Measurements from ENCODE around the gene ZC3H8.

Gene ZC3H8

DNA sequence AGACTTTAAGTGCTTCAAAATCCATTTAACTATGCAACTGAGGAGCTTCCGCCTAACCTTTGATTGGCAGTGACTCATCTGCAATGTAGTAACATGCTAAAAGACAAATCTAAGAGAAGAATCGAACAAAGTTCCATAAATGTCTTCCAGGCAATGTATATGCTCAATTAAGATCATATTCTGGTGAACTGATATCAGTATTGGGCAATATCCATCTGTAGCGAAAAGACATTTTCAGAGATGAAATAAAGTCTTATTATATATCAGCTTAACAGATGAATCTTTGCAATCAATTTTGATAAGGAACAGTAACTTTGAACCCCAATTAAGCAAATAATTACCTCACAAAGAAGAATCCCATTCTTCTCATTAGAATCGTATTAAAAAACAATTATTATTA is 11.6 kb downstream of the ZC3H8 start:
- Histone ChIP-seq H3K27ac (ENCODE audit: low read length) (no peak overlapping the region), H3K9me3 (ENCODE audit: insufficient read depth, low read length, severe bottlenecking) (no peaks in the 10 kb centered on the region), H3K27me3 (ENCODE audit: insufficient read depth, low read length, poor library complexity) (no peaks in the 10 kb centered on the region), H2AFZ (ENCODE audit: low read depth, low read length) (no peak overlapping the region), H3K9ac (ENCODE audit: low read depth, low read length) (no peak overlapping the region), H3K79me2 (ENCODE audit: insufficient read depth, low read length) (peaks cover 5% of the 10 kb centered on the region; the same call in 1 of the 2 replicates), H3K36me3 (ENCODE audit: insufficient read depth, low read length) (peaks cover 67% of the 10 kb centered on the region), H3K4me3 (ENCODE audit: low read depth in 1 of 2, low read length in 2 of 2) (no peak overlapping the region), H4K20me1 (ENCODE audit: insufficient read depth, low read length) (no peaks in the 10 kb centered on the region), H3K4me1 (ENCODE audit: insufficient read depth, low read length) (no peaks in the 10 kb centered on the region), H3K4me2 (ENCODE audit: insufficient read depth, low read length) (no peak overlapping the region)
- DNase-seq (no peak), ATAC-seq (ENCODE audit: insufficient read depth, low read depth) (no peak)
- TF ChIP-seq EZH2 (IDR thresholded peaks at IDR 0.05; ENCODE audit: borderline replicate concordance, low read depth, low read length, severe bottlenecking): no peak
- TF ChIP-seq, protein P1, sequence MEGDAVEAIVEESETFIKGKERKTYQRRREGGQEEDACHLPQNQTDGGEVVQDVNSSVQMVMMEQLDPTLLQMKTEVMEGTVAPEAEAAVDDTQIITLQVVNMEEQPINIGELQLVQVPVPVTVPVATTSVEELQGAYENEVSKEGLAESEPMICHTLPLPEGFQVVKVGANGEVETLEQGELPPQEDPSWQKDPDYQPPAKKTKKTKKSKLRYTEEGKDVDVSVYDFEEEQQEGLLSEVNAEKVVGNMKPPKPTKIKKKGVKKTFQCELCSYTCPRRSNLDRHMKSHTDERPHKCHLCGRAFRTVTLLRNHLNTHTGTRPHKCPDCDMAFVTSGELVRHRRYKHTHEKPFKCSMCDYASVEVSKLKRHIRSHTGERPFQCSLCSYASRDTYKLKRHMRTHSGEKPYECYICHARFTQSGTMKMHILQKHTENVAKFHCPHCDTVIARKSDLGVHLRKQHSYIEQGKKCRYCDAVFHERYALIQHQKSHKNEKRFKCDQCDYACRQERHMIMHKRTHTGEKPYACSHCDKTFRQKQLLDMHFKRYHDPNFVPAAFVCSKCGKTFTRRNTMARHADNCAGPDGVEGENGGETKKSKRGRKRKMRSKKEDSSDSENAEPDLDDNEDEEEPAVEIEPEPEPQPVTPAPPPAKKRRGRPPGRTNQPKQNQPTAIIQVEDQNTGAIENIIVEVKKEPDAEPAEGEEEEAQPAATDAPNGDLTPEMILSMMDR (IDR thresholded peaks at IDR 0.05; ENCODE audit: borderline replicate concordance, extremely low read depth, low read length, poor library complexity, severe bottlenecking): no peak

GRCh38 chr2:112242384-112242783 is 12.5 kb downstream of the ZC3H8 start:
- TF ChIP-seq, protein P1 (IDR thresholded peaks at IDR 0.05; ENCODE audit: borderline replicate concordance, extremely low read depth, low read length, poor library complexity, severe bottlenecking): no peak
- no peak for TF ChIP-seq EZH2 (IDR thresholded peaks at IDR 0.05; ENCODE audit: borderline replicate concordance, low read depth, low read length, severe bottlenecking)
- Histone ChIP-seq H2AFZ (ENCODE audit: low read depth, low read length) (no peak overlapping the region), H3K27ac (ENCODE audit: low read length) (no peak overlapping the region), H3K4me2 (ENCODE audit: insufficient read depth, low read length) (no peak overlapping the region), H3K27me3 (ENCODE audit: insufficient read depth, low read length, poor library complexity) (no peaks in the 10 kb centered on the region), H3K79me2 (ENCODE audit: insufficient read depth, low read length) (peaks cover 5% of the 10 kb centered on the region; the same call in 1 of the 2 replicates), H3K9me3 (ENCODE audit: insufficient read depth, low read length, severe bottlenecking) (no peaks in the 10 kb centered on the region), H3K4me3 (ENCODE audit: low read depth in 1 of 2, low read length in 2 of 2) (no peak overlapping the region), H3K4me1 (ENCODE audit: insufficient read depth, low read length) (no peaks in the 10 kb centered on the region), H3K9ac (ENCODE audit: low read depth, low read length) (no peak overlapping the region), H4K20me1 (ENCODE audit: insufficient read depth, low read length) (no peaks in the 10 kb centered on the region), H3K36me3 (ENCODE audit: insufficient read depth, low read length) (peaks cover 64% of the 10 kb centered on the region)
- ATAC-seq (ENCODE audit: insufficient read depth, low read depth): peak; percentile 17; the same call in 1 of the 3 replicates
- no peak for DNase-seq

- Histone ChIP-seq H3K9me3 (ENCODE audit: insufficient read depth, low read length, severe bottlenecking) (no peaks in the 10 kb centered on the region), H3K27ac (ENCODE audit: low read length) (no peak overlapping the region), H3K79me2 (ENCODE audit: insufficient read depth, low read length) (peaks cover 5% of the 10 kb centered on the region; the same call in 1 of the 2 replicates), H3K4me1 (ENCODE audit: insufficient read depth, low read length) (no peaks in the 10 kb centered on the region), H3K36me3 (ENCODE audit: insufficient read depth, low read length) (peaks cover 59% of the 10 kb centered on the region), H3K4me3 (ENCODE audit: low read depth in 1 of 2, low read length in 2 of 2) (no peak overlapping the region), H3K4me2 (ENCODE audit: insufficient read depth, low read length) (no peak overlapping the region), H3K27me3 (ENCODE audit: insufficient read depth, low read length, poor library complexity) (no peaks in the 10 kb centered on the region), H4K20me1 (ENCODE audit: insufficient read depth, low read length) (no peaks in the 10 kb centered on the region), H2AFZ (ENCODE audit: low read depth, low read length) (no peak overlapping the region), H3K9ac (ENCODE audit: low read depth, low read length) (no peak overlapping the region)
- no peak for DNase-seq
- TF ChIP-seq EZH2 (IDR thresholded peaks at IDR 0.05; ENCODE audit: borderline replicate concordance, low read depth, low read length, severe bottlenecking): no peak
- TF ChIP-seq, protein P1 (IDR thresholded peaks at IDR 0.05; ENCODE audit: borderline replicate concordance, extremely low read depth, low read length, poor library complexity, severe bottlenecking): no peak
- ATAC-seq (ENCODE audit: insufficient read depth, low read depth): no peak
Observed at GRCh38 chr2:112239862-112240261, 15.0 kb downstream of the ZC3H8 start.

GRCh38 chr2:112230371-112230770 is 24.5 kb downstream of the ZC3H8 start:
- Histone ChIP-seq H3K36me3 (ENCODE audit: insufficient read depth, low read length) (peaks cover 58% of the 10 kb centered on the region; the same call in 1 of the 2 replicates), H3K27ac (ENCODE audit: low read length) (no peak overlapping the region), H3K79me2 (ENCODE audit: insufficient read depth, low read length) (no peaks in the 10 kb centered on the region), H2AFZ (ENCODE audit: low read depth, low read length) (no peak overlapping the region), H3K4me3 (ENCODE audit: low read depth in 1 of 2, low read length in 2 of 2) (no peak overlapping the region), H3K4me2 (ENCODE audit: insufficient read depth, low read length) (no peak overlapping the region), H4K20me1 (ENCODE audit: insufficient read depth, low read length) (no peaks in the 10 kb centered on the region), H3K27me3 (ENCODE audit: insufficient read depth, low read length, poor library complexity) (no peaks in the 10 kb centered on the region), H3K9me3 (ENCODE audit: insufficient read depth, low read length, severe bottlenecking) (no peaks in the 10 kb centered on the region), H3K9ac (ENCODE audit: low read depth, low read length) (no peak overlapping the region), H3K4me1 (ENCODE audit: insufficient read depth, low read length) (no peaks in the 10 kb centered on the region)
- DNase-seq: no peak
- TF ChIP-seq, protein P1 (IDR thresholded peaks at IDR 0.05; ENCODE audit: borderline replicate concordance, extremely low read depth, low read length, poor library complexity, severe bottlenecking): no peak
- no peak for TF ChIP-seq EZH2 (IDR thresholded peaks at IDR 0.05; ENCODE audit: borderline replicate concordance, low read depth, low read length, severe bottlenecking)
- ATAC-seq (ENCODE audit: insufficient read depth, low read depth): no peak
